ENCODE results near the gene ZNF865.
A peak's percentile ranks its signal among the peaks of the same experiment; 100 is the strongest.

The ZNF865 gene

GRCh38 chr19:55609326-55609725, 3.9 kb downstream of the ZNF865 start:
- no peak for DNase-seq

GRCh38 chr19:55611300-55611982, 6.0 kb downstream of the ZNF865 start:
- DNase-seq: no peak

GRCh38 chr19:55611983-55612645, 6.7 kb downstream of the ZNF865 start:
- no peak for DNase-seq

GRCh38 chr19:55613396-55613795, 7.9 kb downstream of the ZNF865 start:
- no peak for DNase-seq

GRCh38 chr19:55613930-55614710, 8.7 kb downstream of the ZNF865 start:
- DNase-seq: no peak

GRCh38 chr19:55614711-55615542, 9.5 kb downstream of the ZNF865 start:
- no peak for DNase-seq

GRCh38 chr19:55615543-55616394, 10.3 kb downstream of the ZNF865 start:
- no peak for DNase-seq

GRCh38 chr19:55616395-55616875, 11.0 kb downstream of the ZNF865 start:
- no peak for DNase-seq

GRCh38 chr19:55617426-55617825, 12.0 kb downstream of the ZNF865 start:
- DNase-seq: no peak

- no peak for DNase-seq
Measured at GRCh38 chr19:55618426-55618825, 13.0 kb downstream of the ZNF865 start.

GRCh38 chr19:55619286-55619685, 13.8 kb downstream of the ZNF865 start:
- DNase-seq: no peak

- no peak for DNase-seq
Measured at GRCh38 chr19:55620410-55621204, 15.2 kb downstream of the ZNF865 start.

GRCh38 chr19:55621205-55621672, 15.8 kb downstream of the ZNF865 start:
- no peak for DNase-seq

GRCh38 chr19:55621673-55622231, 16.3 kb downstream of the ZNF865 start:
- no peak for DNase-seq

GRCh38 chr19:55622242-55622969, 17.0 kb downstream of the ZNF865 start:
- DNase-seq: no peak

GRCh38 chr19:55623130-55623529, 17.7 kb downstream of the ZNF865 start:
- DNase-seq: no peak

- DNase-seq: no peak
Measured at GRCh38 chr19:55623561-55623960, 18.1 kb downstream of the ZNF865 start.

- DNase-seq: peak; percentile 97
Measured at GRCh38 chr19:55624109-55625003, 18.9 kb downstream of the ZNF865 start, which contains the start of gene ZNF784. Gene ZNF784 (minus strand): TSS chr19:55624566. CDS start chr19:55624561, 5 bp downstream.

GRCh38 chr19:55625004-55625326, 19.5 kb downstream of the ZNF865 start:
- DNase-seq: no peak
